Astrocyte of the spinal cord (primary cell): ENCODE measurements around the gene CLCN3.

Experiments used
- DNase-seq: peaks from one replicate; pipeline ENCODE4 v3.0.0; 2011; ENCODE audit warnings: low read depth, low spot score
- H3K4me3 ChIP-seq: 2 replicates; pipeline ENCODE4 v1.5.1; 2011; ENCODE audit warnings: low read depth, mild to moderate bottlenecking, low read length, moderate library complexity
- CTCF ChIP-seq: IDR thresholded peaks from 2 replicates; pipeline ENCODE4 v1.5.1; 2012; ENCODE audit warnings: low read depth, mild to moderate bottlenecking, low read length, inconsistent platforms
- in situ Hi-C: cut with HindIII; loops from 2 replicates; pipeline ENCODE4 v1.10.0; 2017; ENCODE audit warnings: low sequenced_read_pairs

CLCN3 gene

GRCh38 chr4:169617306-169617705 lies 3.1 kb upstream of the CLCN3 start:
- TF ChIP-seq CTCF, result no peak
- in situ Hi-C loops, result no loop called here
- no peak overlapping the region for H3K4me3 ChIP-seq
- no peak for DNase-seq

- in situ Hi-C loops, result no loop called here
- TF ChIP-seq CTCF, result no peak
- no peak overlapping the region for H3K4me3 ChIP-seq
- DNase-seq, result peak; percentile 38
Observed at GRCh38 chr4:169618286-169618685, 2.1 kb upstream of the CLCN3 start.

GRCh38 chr4:169618986-169619385 lies 1.4 kb upstream of the CLCN3 start:
- in situ Hi-C loops, result no loop called here
- no peak for TF ChIP-seq CTCF
- H3K4me3 ChIP-seq, result no peak overlapping the region
- no peak for DNase-seq

- DNase-seq, result peak; percentile 65
- peak; percentile 65 for TF ChIP-seq CTCF
- H3K4me3 ChIP-seq, result peak overlapping the region; percentile 94
- in situ Hi-C loops, result no loop called here
Observed at GRCh38 chr4:169619518-169619957, 840 bp upstream of the CLCN3 start.

- no peak for TF ChIP-seq CTCF
- in situ Hi-C loops, result no loop called here
- H3K4me3 ChIP-seq, result peak overlapping the region; percentile 94
- peak; percentile 34 for DNase-seq
Observed at GRCh38 chr4:169620880-169621248, 486 bp downstream of the CLCN3 start.

GRCh38 chr4:169621731-169622492 lies 1.5 kb downstream of the CLCN3 start:
- peak; percentile 59 for DNase-seq
- no peak for TF ChIP-seq CTCF
- H3K4me3 ChIP-seq, result peak overlapping the region; percentile 94
- in situ Hi-C loops, result no loop called here
